Keratinocyte (primary cell): ENCODE results near the gene PTRH2. TPM values are rescaled to one million over a fixed set of nuclear protein-coding genes. Genes with fewer than 3 reads are reported as not detected.

ENCODE experiments used
- DNase-seq: peaks from one replicate; pipeline ENCODE4 v3.0.0-alpha.2; 2011; ENCODE audit warnings: low read depth, missing footprints, low spot score
- FAIRE-seq: peaks from 2 replicates; lab custom pipeline; 2011; peaks lifted over from hg19 to GRCh38; lab: Jason Lieb, UNC
- H2AFZ ChIP-seq: 2 replicates; pipeline ENCODE4 v1.6.0; 2012; ENCODE audit warnings: low read length, control low read depth, inconsistent platforms; ENCODE audit not compliant: control insufficient read depth
- H3K27ac ChIP-seq: 2 replicates; pipeline ENCODE4 v1.5.1; 2011; ENCODE audit warnings: low read length; ENCODE audit not compliant: control insufficient read depth, insufficient read depth
- H3K27me3 ChIP-seq: 3 replicates; pipeline ENCODE4 v1.6.0; 2011; ENCODE audit warnings: low read length; ENCODE audit not compliant: control insufficient read depth, insufficient read depth; ENCODE audit errors: extremely low read depth
- H3K36me3 ChIP-seq, 2 experiments: 2 replicates in 1 of 2; 3 replicates in 1 of 2; pipeline ENCODE4 v1.5.1; 2011; ENCODE audit warnings: low read length in 2 of 2, mild to moderate bottlenecking in 1 of 2; ENCODE audit not compliant: control insufficient read depth in 2 of 2, insufficient read depth in 2 of 2; ENCODE audit errors: extremely low read depth in 1 of 2
- H3K4me1 ChIP-seq: 3 replicates; pipeline ENCODE4 v1.5.1; 2011; ENCODE audit warnings: low read length; ENCODE audit not compliant: control insufficient read depth, insufficient read depth; ENCODE audit errors: extremely low read depth
- H3K4me2 ChIP-seq: 3 replicates; pipeline ENCODE4 v1.6.0; 2011; ENCODE audit warnings: low read depth, low read length; ENCODE audit not compliant: control insufficient read depth, insufficient read depth; ENCODE audit errors: extremely low read depth
- H3K4me3 ChIP-seq, 3 experiments: fragments of 200-600 bp in 1 of 3; sonication (generic) in 1 of 3; 2 replicates in 2 of 3; 3 replicates in 1 of 3; pipeline ENCODE4 v1.5.1; 2011 to 2016; ENCODE audit warnings: low read length in 3 of 3, mild to moderate bottlenecking in 3 of 3, control low read depth in 2 of 3, inconsistent platforms in 1 of 3, low read depth in 1 of 3, mixed read lengths in 1 of 3, mixed run types in 1 of 3, moderate library complexity in 1 of 3; ENCODE audit not compliant: control insufficient read depth in 2 of 3, insufficient read depth in 2 of 3; ENCODE audit errors: extremely low read depth in 1 of 3
- H3K79me2 ChIP-seq: 2 replicates; pipeline ENCODE4 v1.6.0; 2012; ENCODE audit warnings: low read length; ENCODE audit not compliant: control insufficient read depth, insufficient read depth
- H3K9ac ChIP-seq: 3 replicates; pipeline ENCODE4 v1.6.0; 2011; ENCODE audit warnings: low read length; ENCODE audit not compliant: control insufficient read depth, insufficient read depth; ENCODE audit errors: extremely low read depth
- H3K9me1 ChIP-seq: 3 replicates; pipeline ENCODE4 v1.6.0; 2011; ENCODE audit warnings: low read length; ENCODE audit not compliant: control insufficient read depth, insufficient read depth; ENCODE audit errors: extremely low read depth
- H3K9me3 ChIP-seq: 2 replicates; pipeline ENCODE4 v1.5.1; 2012; ENCODE audit warnings: low read depth, low read length; ENCODE audit not compliant: control insufficient read depth
- H4K20me1 ChIP-seq: 3 replicates; pipeline ENCODE4 v1.6.0; 2011; ENCODE audit warnings: low read length; ENCODE audit not compliant: control insufficient read depth, insufficient read depth; ENCODE audit errors: extremely low read depth
- CTCF ChIP-seq, 3 experiments: IDR thresholded peaks in 1 of 3; conservative IDR thresholded peaks in 1 of 3; optimal IDR thresholded peaks in 1 of 3; 2 replicates in 2 of 3; 3 replicates in 1 of 3; pipeline versions ENCODE3 to v1.5.1; 2011; ENCODE audit warnings: low read length in 3 of 3, mild to moderate bottlenecking in 3 of 3, moderate library complexity in 2 of 3, control low read depth in 1 of 3, inconsistent platforms in 1 of 3; ENCODE audit not compliant: insufficient read depth in 2 of 3; ENCODE audit errors: extremely low read depth in 1 of 3
- EZH2 ChIP-seq: IDR thresholded peaks from one replicate; pipeline ENCODE4 v1.6.1; 2012; ENCODE audit warnings: inconsistent platforms, mild to moderate bottlenecking, low read length, moderate library complexity
- dilution Hi-C: fragments of 300-500 bp; cut with MboI; formaldehyde crosslinking; loops from one replicate; pipeline ENCODE4 v1.7.0; 2020; ENCODE audit warnings: low sequenced_read_pairs; ENCODE audit not compliant: extremely low pct_ligation_motif_present
- polyA plus RNA-seq, 5 experiments: library from polyadenylated mRNA; depleted of rRNA in 3 of 5; stranded (reverse) in 3 of 5; stranded (forward) in 1 of 5; unstranded in 1 of 5; fragments of >200 nt; gene quantifications; 1 replicate in 1 of 5; 2 replicates in 3 of 5; 3 replicates in 1 of 5; pipeline versions ENCODE4 v1.2.1 to v1.2.3, GENCODE V29; 2011 to 2012; ENCODE audit warnings: missing spikeins in 2 of 5, low read depth in 1 of 5, low replicate concordance in 1 of 5

Gene PTRH2
- polyA plus RNA-seq, 1 donor (not counting 4 experiments of a cell fraction or from before 2014, with no cell fraction given) = 107 TPM

- no peaks in the 10 kb centered on the region for H3K27me3 ChIP-seq
- H3K9me1 ChIP-seq = no peaks in the 10 kb centered on the region
- DNase-seq = no peak
Observed at GRCh38 chr17:59723041-59723440, 15.8 kb upstream of the PTRH2 start.

GRCh38 chr17:59722623-59723022 is 15.4 kb upstream of the PTRH2 start:
- Histone ChIP-seq H3K4me1 (no peaks in the 10 kb centered on the region), H3K27ac (no peak overlapping the region), H3K4me3 (no peak overlapping the region), H2AFZ (no peak overlapping the region), H3K9me3 (no peaks in the 10 kb centered on the region), H3K36me3 (peaks cover 2% of the 10 kb centered on the region in 2 experiments), H3K9ac (no peak overlapping the region), H3K27me3 (no peaks in the 10 kb centered on the region), H4K20me1 (no peaks in the 10 kb centered on the region), H3K79me2 (peaks cover 68% of the 10 kb centered on the region), H3K4me2 (no peak overlapping the region), H3K9me1 (no peaks in the 10 kb centered on the region)
- DNase-seq (no peak), FAIRE-seq (no peak)
- dilution Hi-C loops = no loop called here
- TF ChIP-seq EZH2 (no peak), CTCF (optimal IDR thresholded peaks at IDR 0.05 in 1 of 3, IDR thresholded peaks at IDR 0.05 in 1 of 3, conservative IDR thresholded peaks at IDR 0.05 in 1 of 3; ENCODE audit: extremely low read depth in 1 of 3, insufficient read depth in 2 of 3, low read length in 3 of 3) (no peak)

More at GRCh38 chr17:59723041-59723440, 15.8 kb upstream of the PTRH2 start:
- Histone ChIP-seq H3K4me1 (no peaks in the 10 kb centered on the region), H3K4me2 (no peak overlapping the region), H3K36me3 (peaks cover 2% of the 10 kb centered on the region in 2 experiments), H3K4me3 (no peak overlapping the region), H2AFZ (no peak overlapping the region), H3K79me2 (peaks cover 70% of the 10 kb centered on the region), H3K9ac (no peak overlapping the region), H4K20me1 (no peaks in the 10 kb centered on the region), H3K27ac (no peak overlapping the region), H3K9me3 (no peaks in the 10 kb centered on the region)
- dilution Hi-C loops = no loop called here
- TF ChIP-seq CTCF (optimal IDR thresholded peaks at IDR 0.05 in 1 of 3, IDR thresholded peaks at IDR 0.05 in 1 of 3, conservative IDR thresholded peaks at IDR 0.05 in 1 of 3; ENCODE audit: extremely low read depth in 1 of 3, insufficient read depth in 2 of 3, low read length in 3 of 3) = no peak
- TF ChIP-seq EZH2 = no peak
- no peak for FAIRE-seq
